Peyer's patch (tissue), 4 donors: ENCODE results near the gene TAS2R39. TPM values are rescaled to one million over a fixed set of nuclear protein-coding genes. Genes with fewer than 3 reads are reported as not detected.

ENCODE experiments used
- DNase-seq, 3 donors: peaks; one replicate each; pipeline ENCODE4 v3.0.0-alpha.2; 2017 to 2019
- H3K27ac ChIP-seq, 4 donors: fragments of 200-600 bp; sonication (generic); one replicate each; pipeline ENCODE4 v1.5.1; 2016 to 2019
- H3K27me3 ChIP-seq, 2 donors: fragments of 200-600 bp; sonication (generic); one replicate each; pipeline ENCODE4 v1.5.1; 2019
- H3K36me3 ChIP-seq, 3 donors: fragments of 200-600 bp; sonication (generic); one replicate each; pipeline ENCODE4 v1.5.1; 2016 to 2019
- H3K4me1 ChIP-seq, 4 donors: fragments of 200-600 bp; sonication (generic); one replicate each; pipeline ENCODE4 v1.5.1; 2016 to 2019
- H3K4me3 ChIP-seq, 4 donors: fragments of 200-600 bp; sonication (generic); 1 replicate in 3 of 4; 2 replicates in 1 of 4; pipeline ENCODE4 v1.5.1; 2016 to 2019; ENCODE audit warnings: mild to moderate bottlenecking in 1 of 4
- H3K9me3 ChIP-seq, 4 donors: fragments of 200-600 bp; sonication (generic); one replicate each; pipeline ENCODE4 v1.5.1; 2016 to 2019; ENCODE audit warnings: mild to moderate bottlenecking in 1 of 4
- CTCF ChIP-seq, 6 experiments: fragments of 450-650 bp in 4 of 6; fragments of 200-600 bp in 2 of 6; sonication (generic) in 1 of 6; IDR thresholded peaks; one replicate each; pipeline ENCODE4 v1.5.1; 2017 to 2019; ENCODE audit warnings: antibody characterized with exemption in 6 of 6, mild to moderate bottlenecking in 3 of 6, moderate library complexity in 1 of 6
- POLR2A ChIP-seq, 2 donors: fragments of 450-650 bp; IDR thresholded peaks; one replicate each; pipeline ENCODE4 v1.5.1; 2017; ENCODE audit warnings: antibody characterized with exemption in 2 of 2, mild to moderate bottlenecking in 2 of 2, moderate library complexity in 2 of 2
- total RNA-seq, 4 donors: library from RNA; depleted of rRNA; stranded (reverse); fragments of >200 nt; gene quantifications; one replicate each; pipeline ENCODE4 v1.1.0, GENCODE V29; 2016

Gene TAS2R39
- total RNA-seq, 4 donors from 2014 or later = not detected

DNA sequence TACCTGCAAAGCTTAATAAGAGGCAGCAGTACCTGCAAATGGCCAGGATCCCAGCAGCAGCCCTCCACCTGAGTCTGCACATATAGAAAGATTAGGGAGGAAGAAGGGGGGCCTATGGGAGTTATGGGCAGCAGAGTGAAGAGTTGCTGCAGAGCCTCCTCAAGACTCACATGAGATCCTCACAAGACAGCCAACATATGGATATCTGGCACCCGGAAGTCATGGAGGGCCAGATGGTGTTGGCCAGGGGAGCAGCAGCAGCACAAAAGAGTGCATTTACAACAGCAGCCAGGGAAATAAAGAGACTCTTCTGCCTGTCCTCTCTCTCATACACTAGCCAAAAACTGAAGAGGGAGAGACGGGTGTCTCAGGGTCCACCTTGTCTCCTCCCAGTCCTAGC lies 34.6 kb downstream of the TAS2R39 start:
- no peak overlapping the region for H3K4me3 ChIP-seq
- H3K4me1 ChIP-seq = no peaks in the 10 kb centered on the region

GRCh38 chr7:143221286-143221685 lies 38.1 kb downstream of the TAS2R39 start:
- no peak overlapping the region for H3K4me3 ChIP-seq
- H3K4me1 ChIP-seq = no peaks in the 10 kb centered on the region
- H3K9me3 ChIP-seq = no peaks in the 10 kb centered on the region
- H3K36me3 ChIP-seq = no peaks in the 10 kb centered on the region
- H3K27ac ChIP-seq = no peak overlapping the region
- TF ChIP-seq CTCF (IDR thresholded peaks at IDR 0.05) (no peak), POLR2A (IDR thresholded peaks at IDR 0.05) (no peak)
- DNase-seq = no peak
- no peaks in the 10 kb centered on the region for H3K27me3 ChIP-seq

More for the DNA sequence above, 34.6 kb downstream of the TAS2R39 start:
- Histone ChIP-seq H3K36me3 (no peaks in the 10 kb centered on the region), H3K27me3 (no peaks in the 10 kb centered on the region), H3K27ac (no peak overlapping the region), H3K9me3 (no peaks in the 10 kb centered on the region)
- DNase-seq = no peak
- no peak for TF ChIP-seq POLR2A (IDR thresholded peaks at IDR 0.05)
- no peak for TF ChIP-seq CTCF (IDR thresholded peaks at IDR 0.05)

DNA sequence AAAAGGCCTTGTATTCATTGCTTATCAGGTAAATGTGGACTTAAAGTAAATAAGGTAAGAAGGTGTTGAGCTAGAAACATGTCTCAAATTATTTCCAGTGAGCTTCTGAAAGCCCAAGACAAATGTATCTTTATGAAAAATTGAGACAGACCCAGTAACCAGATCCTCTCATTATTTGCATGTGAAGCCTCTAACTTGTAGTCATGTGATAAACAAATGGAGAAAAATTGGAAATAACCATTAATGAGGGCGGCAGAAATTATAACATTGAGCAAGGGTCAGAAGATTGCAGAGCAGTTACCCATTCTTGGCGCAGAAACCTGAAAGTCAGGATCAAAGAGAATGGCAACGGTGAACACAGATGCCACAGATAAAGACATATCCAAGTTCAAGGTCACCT lies 38.5 kb downstream of the TAS2R39 start, which contains the start of gene TAS2R40:
TAS2R40 (plus strand) TSS at position 301 of the 400 bp plus-strand sequence; CDS start at position 343, 42 bp downstream.
- H3K4me1 ChIP-seq = no peaks in the 10 kb centered on the region
- TF ChIP-seq CTCF (IDR thresholded peaks at IDR 0.05) = no peak
- TF ChIP-seq POLR2A (IDR thresholded peaks at IDR 0.05) = no peak
- no peak within 1 kb of the TSS for H3K27ac ChIP-seq
- H3K9me3 ChIP-seq = no peaks in the 10 kb centered on the region
- no peak for DNase-seq
- H3K36me3 ChIP-seq = no peaks in the 10 kb centered on the region
- no peaks in the 10 kb centered on the region for H3K27me3 ChIP-seq
- H3K4me3 ChIP-seq = no peak within 1 kb of the TSS

DNA sequence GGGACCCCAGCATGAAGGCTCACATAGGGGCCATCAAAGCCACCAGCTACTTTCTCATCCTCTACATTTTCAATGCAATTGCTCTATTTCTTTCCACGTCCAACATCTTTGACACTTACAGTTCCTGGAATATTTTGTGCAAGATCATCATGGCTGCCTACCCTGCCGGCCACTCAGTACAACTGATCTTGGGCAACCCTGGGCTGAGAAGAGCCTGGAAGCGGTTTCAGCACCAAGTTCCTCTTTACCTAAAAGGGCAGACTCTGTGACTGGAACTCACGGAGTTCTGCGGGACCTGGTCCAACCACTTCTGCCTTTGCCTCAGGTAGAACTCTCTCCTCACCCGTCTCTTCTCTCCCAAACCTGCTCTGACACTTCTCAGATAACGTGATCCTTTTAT lies 39.6 kb downstream of the TAS2R39 start:
- TF ChIP-seq CTCF (IDR thresholded peaks at IDR 0.05) (no peak), POLR2A (IDR thresholded peaks at IDR 0.05) (no peak)
- DNase-seq = no peak
- H3K4me3 ChIP-seq = no peak overlapping the region
- no peaks in the 10 kb centered on the region for H3K9me3 ChIP-seq
- no peaks in the 10 kb centered on the region for H3K27me3 ChIP-seq
- no peak overlapping the region for H3K27ac ChIP-seq
- H3K36me3 ChIP-seq = no peaks in the 10 kb centered on the region
- no peaks in the 10 kb centered on the region for H3K4me1 ChIP-seq

DNA sequence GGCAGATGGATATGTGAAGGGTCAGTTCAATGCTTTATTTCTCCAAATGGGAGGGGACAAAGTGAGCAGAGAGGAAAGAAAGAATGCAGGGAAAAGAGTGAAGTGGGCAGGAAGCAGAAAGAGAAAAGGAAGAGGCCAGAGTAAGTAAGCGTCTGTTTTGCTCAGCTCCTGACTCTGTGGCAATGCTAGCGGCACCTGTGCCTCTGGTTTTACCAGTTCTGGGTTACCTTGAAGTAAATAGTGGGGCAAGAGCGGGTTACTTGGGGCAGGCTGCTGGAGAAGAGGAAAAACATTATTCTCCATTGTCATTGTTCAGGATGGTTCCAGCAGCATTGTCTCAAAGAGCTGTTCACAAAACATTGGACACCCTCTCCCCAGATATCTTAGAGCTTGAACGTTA lies 40.6 kb downstream of the TAS2R39 start:
- H3K36me3 ChIP-seq = no peaks in the 10 kb centered on the region
- H3K27ac ChIP-seq = no peak overlapping the region
- no peaks in the 10 kb centered on the region for H3K9me3 ChIP-seq

More for the DNA sequence above, 40.6 kb downstream of the TAS2R39 start:
- no peaks in the 10 kb centered on the region for H3K27me3 ChIP-seq
- TF ChIP-seq POLR2A (IDR thresholded peaks at IDR 0.05) (no peak), CTCF (IDR thresholded peaks at IDR 0.05) (no peak)
- no peaks in the 10 kb centered on the region for H3K4me1 ChIP-seq
- H3K4me3 ChIP-seq = no peak overlapping the region
- DNase-seq = no peak
